ENCODE measurements around the gene RAP2B.
"Not testable (repeated sequence)": the region's sequence is repeated elsewhere in the genome, so short reads cannot be mapped to it uniquely, and the experiment has no call there.

The RAP2B gene

GRCh38 chr3:153146191-153147053 lies 15.6 kb upstream of the RAP2B start:
- H3K9me3 ChIP-seq (ENCODE audit: insufficient read depth, low read depth, low read length): no peaks in the 10 kb centered on the region
- peaks cover 33% of the 10 kb centered on the region for H3K4me1 ChIP-seq (ENCODE audit: insufficient read depth, low read length, poor library complexity, severe bottlenecking)
- no peaks in the 10 kb centered on the region for H4K20me1 ChIP-seq (ENCODE audit: insufficient read depth, low read length, poor library complexity, severe bottlenecking)
- H2AFZ ChIP-seq (ENCODE audit: low read length): no peak overlapping the region
- TF ChIP-seq CTCF (conservative IDR thresholded peaks at IDR 0.05; ENCODE audit: low read length) (no peak; the same call in 1 of the 2 replicates), EZH2phosphoT487 (IDR thresholded peaks at IDR 0.05; ENCODE audit: borderline replicate concordance) (no peak)
- H3K27me3 ChIP-seq (ENCODE audit: insufficient read depth, low read length, poor library complexity, severe bottlenecking): no peaks in the 10 kb centered on the region
- H3K9me2 ChIP-seq (replicated peaks; ENCODE audit: low read depth, low read length): no peaks in the 10 kb centered on the region
- no peaks in the 10 kb centered on the region for H3K36me3 ChIP-seq (ENCODE audit: insufficient read depth, low read length)
- no peak overlapping the region for H3K4me3 ChIP-seq (ENCODE audit: low read length, poor library complexity, severe bottlenecking)
- no peaks in the 10 kb centered on the region for H3F3A ChIP-seq (ENCODE audit: low read depth)
- H3K4me2 ChIP-seq (ENCODE audit: low read depth, low read length, poor library complexity, severe bottlenecking): no peak overlapping the region
- H3K79me2 ChIP-seq (ENCODE audit: insufficient read depth, low read length): no peaks in the 10 kb centered on the region
- no peak overlapping the region for H3K9ac ChIP-seq (ENCODE audit: low read depth, low read length, poor library complexity, severe bottlenecking)

GRCh38 chr3:153150991-153151390 lies 11.0 kb upstream of the RAP2B start:
- TF ChIP-seq EZH2phosphoT487 (IDR thresholded peaks at IDR 0.05; ENCODE audit: borderline replicate concordance) (no peak), CTCF (conservative IDR thresholded peaks at IDR 0.05; ENCODE audit: low read length) (no peak)
- H3F3A ChIP-seq (ENCODE audit: low read depth): no peaks in the 10 kb centered on the region
- no peak overlapping the region for H3K4me2 ChIP-seq (ENCODE audit: low read depth, low read length, poor library complexity, severe bottlenecking)
- H3K27me3 ChIP-seq (ENCODE audit: insufficient read depth, low read length, poor library complexity, severe bottlenecking): no peaks in the 10 kb centered on the region
- no peaks in the 10 kb centered on the region for H3K9me3 ChIP-seq (ENCODE audit: insufficient read depth, low read depth, low read length)
- H3K9me2 ChIP-seq (replicated peaks; ENCODE audit: low read depth, low read length): no peaks in the 10 kb centered on the region
- H3K9ac ChIP-seq (ENCODE audit: low read depth, low read length, poor library complexity, severe bottlenecking): no peak overlapping the region
- H2AFZ ChIP-seq (ENCODE audit: low read length): 0 out of 2 replicates have a peak overlapping the region, but pooled peaks have one; percentile 10
- no peaks in the 10 kb centered on the region for H4K20me1 ChIP-seq (ENCODE audit: insufficient read depth, low read length, poor library complexity, severe bottlenecking)
- H3K4me1 ChIP-seq (ENCODE audit: insufficient read depth, low read length, poor library complexity, severe bottlenecking): no peaks in the 10 kb centered on the region
- H3K79me2 ChIP-seq (ENCODE audit: insufficient read depth, low read length): no peaks in the 10 kb centered on the region
- H3K4me3 ChIP-seq (ENCODE audit: low read length, poor library complexity, severe bottlenecking): no peak overlapping the region
- H3K36me3 ChIP-seq (ENCODE audit: insufficient read depth, low read length): no peaks in the 10 kb centered on the region

GRCh38 chr3:153155786-153156185 lies 6.2 kb upstream of the RAP2B start:
- H4K20me1 ChIP-seq (ENCODE audit: insufficient read depth, low read length, poor library complexity, severe bottlenecking); H3F3A ChIP-seq (ENCODE audit: low read depth); H3K79me2 ChIP-seq (ENCODE audit: insufficient read depth, low read length); H3K27me3 ChIP-seq (ENCODE audit: insufficient read depth, low read length, poor library complexity, severe bottlenecking); H3K9ac ChIP-seq (ENCODE audit: low read depth, low read length, poor library complexity, severe bottlenecking); H3K9me3 ChIP-seq (ENCODE audit: insufficient read depth, low read depth, low read length); H3K4me3 ChIP-seq (ENCODE audit: low read length, poor library complexity, severe bottlenecking); H3K36me3 ChIP-seq (ENCODE audit: insufficient read depth, low read length); H2AFZ ChIP-seq (ENCODE audit: low read length); H3K9me2 ChIP-seq (replicated peaks; ENCODE audit: low read depth, low read length); H3K4me1 ChIP-seq (ENCODE audit: insufficient read depth, low read length, poor library complexity, severe bottlenecking); H3K4me2 ChIP-seq (ENCODE audit: low read depth, low read length, poor library complexity, severe bottlenecking): not testable (repeated sequence)

GRCh38 chr3:153158189-153158588 lies 3.8 kb upstream of the RAP2B start:
- Histone ChIP-seq H3K79me2 (ENCODE audit: insufficient read depth, low read length) (peaks cover 11% of the 10 kb centered on the region), H3K4me2 (ENCODE audit: low read depth, low read length, poor library complexity, severe bottlenecking) (no peak overlapping the region), H4K20me1 (ENCODE audit: insufficient read depth, low read length, poor library complexity, severe bottlenecking) (peaks cover 3% of the 10 kb centered on the region), H3K4me1 (ENCODE audit: insufficient read depth, low read length, poor library complexity, severe bottlenecking) (no peaks in the 10 kb centered on the region), H3K27me3 (ENCODE audit: insufficient read depth, low read length, poor library complexity, severe bottlenecking) (no peaks in the 10 kb centered on the region), H2AFZ (ENCODE audit: low read length) (no peak overlapping the region), H3K36me3 (ENCODE audit: insufficient read depth, low read length) (no peaks in the 10 kb centered on the region), H3K9ac (ENCODE audit: low read depth, low read length, poor library complexity, severe bottlenecking) (no peak overlapping the region), H3K4me3 (ENCODE audit: low read length, poor library complexity, severe bottlenecking) (no peak overlapping the region), H3F3A (ENCODE audit: low read depth) (peaks cover 2% of the 10 kb centered on the region; the same call in 1 of the 2 replicates), H3K9me2 (replicated peaks; ENCODE audit: low read depth, low read length) (no peaks in the 10 kb centered on the region), H3K9me3 (ENCODE audit: insufficient read depth, low read depth, low read length) (no peaks in the 10 kb centered on the region)
- no peak for TF ChIP-seq EZH2phosphoT487 (IDR thresholded peaks at IDR 0.05; ENCODE audit: borderline replicate concordance)
- TF ChIP-seq CTCF (conservative IDR thresholded peaks at IDR 0.05; ENCODE audit: low read length): no peak

Data from Loucy (cell line).